DMS 273 treated with DMSO at 0.1 percent for 48 hours (cell line): Measurements from ENCODE around the gene HRK.
A peak's percentile ranks its signal among the peaks of the same experiment; 100 is the strongest.

ENCODE experiments used
- DNase-seq: peaks from one replicate; lab custom pipeline; 2025; lab: John Stamatoyannopoulos, UW

Gene HRK

GRCh38 chr12:116881325-116881876, at the start of gene HRK:
HRK (minus strand) TSS chr12:116881441; CDS start chr12:116881307, 134 bp downstream.
- no peak for DNase-seq

GRCh38 chr12:116929885-116930284, 48.6 kb upstream of the HRK start:
- DNase-seq = no peak

- DNase-seq = no peak
Measured at GRCh38 chr12:116928504-116928903, 47.3 kb upstream of the HRK start.

GRCh38 chr12:116927244-116927940, 46.2 kb upstream of the HRK start:
- DNase-seq = no peak

- DNase-seq = no peak
Measured at GRCh38 chr12:116926283-116927243, 45.3 kb upstream of the HRK start.

- DNase-seq = no peak
Measured at GRCh38 chr12:116924558-116925453, 43.6 kb upstream of the HRK start.

DNA sequence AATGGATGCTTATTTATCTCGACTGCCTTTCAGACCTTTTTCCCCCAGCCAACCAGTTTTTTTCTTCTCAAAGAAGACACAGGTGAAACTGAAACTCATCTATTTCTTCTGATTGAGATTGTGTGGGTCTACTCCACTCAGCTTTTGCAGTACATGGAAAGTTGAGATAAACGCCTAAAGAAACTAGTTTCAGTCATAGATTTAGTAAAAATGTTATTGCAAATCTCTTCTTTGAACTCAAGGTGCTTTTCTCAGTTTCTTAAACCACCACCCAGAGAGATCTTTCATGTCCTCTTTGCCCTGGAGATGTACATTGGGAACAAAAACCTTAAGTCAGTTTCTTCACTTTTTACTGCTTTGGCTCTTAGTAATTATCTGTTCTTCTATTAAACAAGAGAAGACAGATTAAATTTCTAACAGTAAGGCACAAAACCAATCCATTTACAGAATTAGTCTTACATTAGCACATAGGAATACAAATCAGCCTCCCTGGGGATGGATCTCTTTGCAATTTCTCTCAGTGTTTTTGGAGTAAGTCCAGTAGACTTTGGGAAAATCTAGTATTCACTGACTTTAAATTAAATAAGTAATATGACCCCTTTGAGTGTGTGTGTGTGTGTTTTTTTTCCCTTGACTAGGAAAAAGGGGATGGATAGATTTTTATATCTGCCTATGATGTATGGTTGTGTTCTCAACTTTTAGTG, 41.1 kb upstream of the HRK start:
- DNase-seq = no peak

- DNase-seq = no peak
Measured at GRCh38 chr12:116920939-116921338, 39.7 kb upstream of the HRK start.

DNA sequence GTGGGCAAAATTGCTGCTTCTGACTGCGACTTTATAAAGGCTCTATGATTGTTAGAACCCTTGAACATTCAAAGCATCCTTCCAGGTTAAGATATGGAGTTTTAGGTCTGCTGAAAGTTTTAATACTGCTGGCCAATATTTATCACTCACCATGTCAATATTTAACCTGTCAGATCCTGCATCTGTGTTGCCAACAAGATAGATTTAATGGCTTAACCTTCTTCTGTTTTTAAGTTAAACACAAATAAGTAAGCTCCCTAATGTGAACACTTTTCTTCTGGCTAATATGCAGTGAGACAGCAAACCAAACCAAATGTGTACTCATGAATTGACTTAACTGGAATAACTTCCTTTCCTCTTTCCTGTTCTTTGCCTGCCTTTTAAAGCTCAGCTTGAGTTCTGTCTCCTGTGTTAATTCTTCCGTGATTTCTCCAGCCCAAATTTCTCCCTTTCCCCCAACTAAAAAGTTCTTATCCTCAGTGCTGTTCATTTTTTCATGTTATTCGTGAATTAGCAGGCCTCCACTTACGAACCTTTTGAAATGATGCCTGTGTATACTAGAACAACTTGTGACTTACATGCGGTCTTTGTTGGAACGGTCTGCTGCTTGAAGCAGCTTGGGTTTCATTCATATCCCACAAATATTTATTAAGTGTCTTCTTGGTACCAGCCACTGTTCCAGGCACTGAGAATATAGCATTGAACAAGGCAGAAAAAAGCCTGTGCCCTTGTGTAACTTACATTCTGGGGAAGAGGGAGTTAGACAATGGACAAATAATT, 38.7 kb upstream of the HRK start:
- DNase-seq = no peak

DNA sequence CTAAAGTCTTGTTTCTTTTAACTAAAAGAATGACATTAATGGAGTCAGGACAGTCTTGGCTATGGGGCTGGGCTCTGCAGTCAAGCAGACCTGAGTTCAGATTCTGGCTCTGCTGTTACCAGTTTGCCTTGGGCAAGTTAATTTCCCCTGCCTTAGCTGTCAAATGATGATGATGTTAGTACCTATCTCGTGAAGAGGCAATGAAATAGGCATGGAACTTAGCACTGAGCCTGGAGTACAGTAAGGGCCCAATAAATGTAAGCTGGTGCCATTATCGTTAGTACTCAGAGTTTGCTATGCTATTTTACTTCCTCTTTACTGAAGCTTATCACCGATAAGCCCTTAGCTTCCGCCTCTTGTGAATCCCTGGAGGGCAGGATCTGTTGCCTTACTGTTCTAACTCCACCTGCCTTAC, 38.0 kb upstream of the HRK start:
- no peak for DNase-seq

DNA sequence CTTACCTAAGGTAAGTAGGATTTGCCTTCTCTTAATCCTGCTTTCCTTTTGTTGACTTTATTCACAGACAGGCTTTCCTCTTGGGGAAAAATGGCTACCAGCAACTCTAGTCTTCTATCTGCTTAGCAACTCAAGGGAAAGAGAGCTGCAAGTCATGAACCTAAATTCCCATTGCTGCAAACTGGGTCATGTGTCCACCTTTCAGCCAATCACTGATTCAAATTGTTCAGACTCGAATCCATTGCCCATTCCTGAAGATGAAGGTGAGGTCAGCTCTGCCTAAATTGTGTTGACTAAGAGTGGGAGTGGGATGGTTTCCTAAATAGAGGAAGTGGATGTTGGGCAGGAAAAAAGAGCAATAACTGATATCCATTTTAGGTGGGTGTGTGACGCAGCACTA, 37.2 kb upstream of the HRK start:
- no peak for DNase-seq

DNA sequence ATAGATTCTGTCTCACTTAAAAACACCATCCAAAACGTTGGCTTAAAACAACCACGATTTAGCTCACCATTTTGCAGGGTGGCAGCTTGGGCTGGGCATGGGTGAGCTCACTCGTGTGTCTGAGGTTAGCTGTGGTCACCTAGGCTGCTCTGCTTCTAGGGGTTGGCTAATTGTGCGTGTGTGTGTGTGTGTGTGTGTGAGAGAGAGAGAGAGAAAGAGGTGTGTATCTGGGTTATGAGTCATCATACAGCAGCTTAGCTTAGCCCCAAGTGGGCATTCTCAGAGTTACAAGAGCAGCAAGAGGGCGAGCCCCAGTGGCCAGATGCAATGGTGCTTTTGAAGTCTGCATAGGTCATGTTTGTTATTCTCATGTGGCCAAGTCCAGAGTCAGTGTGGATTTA, 35.5 kb upstream of the HRK start:
- DNase-seq = peak; percentile 13

GRCh38 chr12:116916122-116916521, 34.9 kb upstream of the HRK start:
- DNase-seq = no peak

DNA sequence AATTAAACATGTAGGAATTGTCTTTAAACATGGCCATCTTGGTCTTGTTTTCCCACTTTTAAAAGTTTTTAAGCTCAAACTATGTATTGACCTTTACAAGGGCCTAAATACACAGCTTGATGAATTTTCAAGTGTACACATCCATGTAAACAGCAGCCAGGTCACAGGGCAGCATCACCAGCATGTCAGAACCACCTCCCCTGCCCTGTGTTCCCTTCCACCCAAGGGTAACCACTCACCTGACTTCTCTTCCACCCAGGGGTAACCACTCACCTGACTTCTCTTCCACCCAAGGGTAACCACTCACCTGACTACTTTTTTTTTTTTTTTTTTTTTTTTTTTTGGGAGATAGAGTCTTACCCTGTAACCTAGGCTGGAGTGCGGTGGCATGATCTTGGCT, 34.1 kb upstream of the HRK start:
- no peak for DNase-seq

GRCh38 chr12:116910645-116911451, 29.6 kb upstream of the HRK start, which contains the start of gene FBXW8:
FBXW8 (plus strand) TSS chr12:116910950; CDS start chr12:116911038, 88 bp downstream.
- DNase-seq = peak; percentile 46

GRCh38 chr12:116910280-116910644, 29.0 kb upstream of the HRK start:
- no peak for DNase-seq

GRCh38 chr12:116906285-116906684, 25.0 kb upstream of the HRK start:
- DNase-seq = no peak

DNA sequence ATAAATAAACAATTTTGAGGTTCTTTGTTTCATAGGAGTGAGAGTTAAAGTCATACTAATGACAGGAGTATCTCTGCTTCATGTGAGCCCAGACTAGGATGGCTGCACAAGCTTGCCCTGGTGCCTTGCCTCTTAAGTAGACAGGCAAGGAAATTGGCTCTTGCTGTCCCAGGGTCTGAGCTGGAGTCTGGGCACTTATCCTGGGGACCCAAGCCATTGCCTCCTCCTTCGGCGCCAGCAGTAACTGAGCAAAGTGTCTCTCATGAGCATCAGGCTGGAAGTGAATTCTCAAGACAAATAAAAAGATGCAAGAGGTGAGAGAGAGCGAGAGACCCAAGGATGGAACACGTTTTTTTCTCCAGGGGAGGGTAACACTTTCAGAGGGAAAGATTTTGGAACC, 22.6 kb upstream of the HRK start:
- no peak for DNase-seq

DNA sequence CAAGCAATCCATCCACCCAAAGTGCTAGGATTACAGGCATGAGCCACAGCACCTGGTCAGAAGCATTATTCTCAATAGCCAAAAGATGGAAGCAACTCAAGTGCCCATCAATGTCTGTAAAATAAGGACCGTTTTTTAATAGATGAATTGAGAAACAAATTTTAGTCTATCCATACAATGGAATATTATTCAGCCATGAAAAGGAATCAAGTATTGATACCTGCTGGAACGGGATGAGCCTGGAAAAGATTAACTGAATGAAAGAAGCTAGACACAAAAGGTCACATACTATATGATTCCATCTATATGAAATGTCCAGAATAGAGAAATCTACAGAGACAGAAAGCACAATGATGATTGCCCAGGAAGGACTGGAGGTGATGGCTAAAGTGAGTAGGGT, 20.4 kb upstream of the HRK start:
- no peak for DNase-seq

DNA sequence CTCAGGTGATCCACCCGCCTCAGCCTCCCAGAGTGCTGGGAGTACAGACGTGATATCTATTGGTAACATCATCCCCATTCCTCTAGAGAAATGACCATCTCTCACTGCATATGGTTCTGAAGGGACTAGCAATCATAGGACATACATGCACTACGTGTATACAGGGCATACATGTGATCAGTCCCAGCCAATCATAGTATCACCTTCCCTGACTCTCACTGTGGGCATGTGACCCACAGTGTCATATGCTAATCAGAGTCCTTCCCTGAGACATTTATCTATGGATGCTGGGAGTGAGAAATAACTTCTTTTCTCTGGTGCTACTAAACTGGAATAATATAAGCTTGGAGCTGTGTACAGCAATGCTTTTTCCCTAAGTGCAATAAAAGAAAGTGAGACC, 17.4 kb upstream of the HRK start:
- no peak for DNase-seq
